ENCODE data around the gene ZNF565. TPM values are rescaled to one million over a fixed set of nuclear protein-coding genes. Genes with fewer than 3 reads are reported as not detected.

The ZNF565 gene
- 1.3 and 2.2 TPM in 2 replicates for total RNA-seq

DNA sequence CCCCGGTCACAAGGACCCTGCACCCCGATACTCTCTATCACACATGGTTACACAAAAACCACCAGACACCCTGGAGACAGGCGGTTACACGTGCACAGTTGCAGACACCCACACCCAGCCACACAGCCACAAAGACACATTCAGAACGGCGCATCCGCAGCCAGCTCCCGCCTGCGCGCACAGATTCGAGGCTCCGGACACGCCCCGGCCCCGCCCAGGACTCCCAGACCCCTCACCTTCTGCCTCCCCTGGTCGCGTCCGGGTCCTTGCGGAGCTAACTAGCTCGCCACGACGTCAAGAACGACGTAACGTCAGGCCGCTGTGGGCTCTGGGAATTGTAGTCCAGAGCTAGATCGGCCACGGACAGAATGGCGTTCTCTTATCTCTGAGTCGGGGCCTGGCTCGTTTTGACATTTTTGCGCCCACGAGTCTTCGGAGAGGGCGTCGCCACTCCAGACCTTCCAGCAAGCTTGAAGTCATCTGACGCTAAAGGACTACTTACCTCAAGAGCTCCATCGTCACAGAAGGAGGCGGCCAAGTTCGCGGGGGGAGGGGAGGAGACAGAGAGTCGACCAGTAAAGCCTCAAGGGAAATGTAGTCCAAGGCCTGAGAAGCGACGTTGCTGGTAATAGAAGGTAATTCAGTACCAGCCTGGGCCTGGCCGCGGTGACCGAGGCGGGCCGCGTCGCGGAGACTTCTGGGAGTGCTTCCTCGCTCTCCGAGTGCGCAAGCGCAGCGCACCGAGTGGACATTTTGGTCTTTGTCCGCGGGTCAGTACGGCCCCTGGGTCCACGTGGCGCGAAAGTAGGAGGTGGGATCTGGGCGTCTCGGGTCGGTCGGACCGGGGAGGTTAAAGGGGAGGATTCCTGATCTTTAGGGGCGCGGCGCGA is at the start of gene ZNF565, which contains the start of gene ZNF146:
Gene ZNF565, minus strand, starts transcription at position 280 of the 890 bp plus-strand sequence. CDS start 12,680 bp downstream, outside the sequence.
Gene ZNF146, plus strand, starts transcription at position 721 of the 890 bp plus-strand sequence. CDS start 21,335 bp downstream, outside the sequence.

DNA sequence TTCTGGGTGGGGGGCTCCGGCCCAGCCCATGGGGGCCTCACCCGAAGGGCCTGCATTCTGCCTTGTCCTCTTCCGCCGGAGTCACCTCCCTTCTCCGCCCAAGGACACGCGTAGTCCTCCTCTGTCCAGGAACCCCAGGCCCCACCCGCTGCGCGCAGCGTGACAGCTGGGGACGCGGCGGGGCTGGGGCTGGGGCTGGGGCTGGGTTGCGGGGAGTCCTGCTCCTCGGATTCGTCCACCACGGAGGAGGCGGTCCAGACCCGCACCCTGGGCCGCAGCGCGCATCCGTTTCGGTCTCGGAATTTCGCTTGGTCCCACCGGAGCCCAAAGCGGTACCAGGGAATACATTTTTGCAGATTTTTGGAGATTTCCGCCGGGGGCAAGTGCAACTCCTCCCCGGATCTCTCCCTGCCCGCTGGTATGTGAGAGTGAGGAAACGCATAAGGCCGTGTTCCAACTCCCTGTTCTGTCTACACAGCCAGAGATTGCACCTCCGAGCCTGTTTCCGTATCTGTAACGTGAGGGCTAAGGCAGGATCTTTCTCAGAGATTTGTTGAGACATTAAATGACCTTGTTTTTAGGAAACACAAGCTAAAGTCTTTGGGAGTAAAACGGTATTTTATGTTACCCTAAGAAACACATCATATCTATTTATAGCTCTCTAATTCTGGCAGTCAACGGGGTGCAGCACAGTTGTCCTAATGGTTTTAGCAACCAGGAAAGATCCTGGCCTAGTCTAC is 61.9 kb downstream of the ZNF565 start, which contains the start of gene COX7A1:
Gene COX7A1, minus strand, starts transcription at position 96 of the 740 bp plus-strand sequence. Its CDS starts 40 bp downstream, at position 56.

GRCh38 chr19:36139473-36140303 is 74.8 kb downstream of the ZNF565 start, which contains the start of gene CAPNS1:
Gene CAPNS1, plus strand, starts transcription at chr19:36140066. Its CDS starts 946 bp downstream, at chr19:36141012.

Other genes starting within 250 kb of the ZNF565 start
- gene SDHAF1, start 219.5 kb downstream of the ZNF565 start, total RNA-seq = 27.0 and 50.8 TPM in 2 replicates
- 0.23 and 1.4 TPM in 2 replicates for gene SYNE4, start 205.9 kb downstream of the ZNF565 start, total RNA-seq
- gene ALKBH6, start 200.5 kb downstream of the ZNF565 start, total RNA-seq = 37.2 and 49.3 TPM in 2 replicates
- 0.49 and 1.0 TPM in 2 replicates for gene CLIP3, start 181.8 kb downstream of the ZNF565 start, total RNA-seq
- 2.6 and 8.1 TPM in 2 replicates for gene THAP8, start 160.4 kb downstream of the ZNF565 start, total RNA-seq
- gene WDR62, start 159.8 kb downstream of the ZNF565 start, total RNA-seq = 2.7 and 9.9 TPM in 2 replicates
- gene OVOL3, start 103.5 kb downstream of the ZNF565 start, total RNA-seq = not detected in 2 replicates
- gene POLR2I, start 99.8 kb downstream of the ZNF565 start, total RNA-seq = 67.1 and 75.7 TPM in 2 replicates
- gene TBCB, start 99.2 kb downstream of the ZNF565 start, total RNA-seq = 238 and 277 TPM in 2 replicates
- gene CAPNS1, start 74.6 kb downstream of the ZNF565 start, total RNA-seq = 290 and 371 TPM in 2 replicates
- not detected in 2 replicates for gene COX7A1, start 62.2 kb downstream of the ZNF565 start, total RNA-seq
- 61.8 and 62.9 TPM in 2 replicates for gene ZNF146, start 441 bp upstream of the ZNF565 start, total RNA-seq
- gene ZFP14, start 164.5 kb upstream of the ZNF565 start, total RNA-seq = 0.15 and 0.31 TPM in 2 replicates
- gene ZFP82, start 204.0 kb upstream of the ZNF565 start, total RNA-seq = 3.4 and 3.9 TPM in 2 replicates

Data from hair follicular keratinocyte (primary cell).